Stimulated activated CD8-positive, alpha-beta memory T cell treated with anti-CD3 and anti-CD28 coated beads, Interleukin-7, amount 100 ng/mL, for 4 hours (primary cell): Measurements from ENCODE around the gene CILP.
"Not testable (repeated sequence)": the region's sequence is repeated elsewhere in the genome, so short reads cannot be mapped to it uniquely, and the experiment has no call there.

Experiments
- DNase-seq, 2 donors: peaks; one replicate each; pipeline ENCODE4 v3.0.0-alpha.2; 2020; ENCODE audit warnings: low read depth in 2 of 2

Gene CILP

GRCh38 chr15:65194826-65195547, 16.3 kb downstream of the CILP start:
- DNase-seq = no peak

DNA sequence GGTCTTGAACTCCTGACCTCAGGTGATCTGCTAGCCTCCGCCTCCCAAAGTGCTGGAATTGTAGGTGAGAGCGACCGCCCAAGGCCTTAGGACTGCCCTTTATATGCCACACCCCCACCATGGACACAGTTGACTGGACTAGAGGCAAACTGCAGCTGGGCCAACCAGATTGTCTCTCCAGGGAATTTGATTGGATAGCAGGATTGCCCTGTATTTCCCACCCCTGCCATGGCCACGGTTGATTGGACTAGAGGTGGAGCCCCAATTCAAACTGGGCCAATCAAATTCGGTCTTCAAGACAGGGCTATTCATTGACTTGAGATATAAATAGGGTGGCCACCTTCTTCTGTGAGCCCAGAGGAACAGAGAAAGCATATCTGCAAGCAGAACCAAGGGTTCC, 19.3 kb downstream of the CILP start:
- no peak for DNase-seq

- no peak for DNase-seq
These were observed 22.1 kb downstream of the CILP start for GRCh38 chr15:65189102-65189740.

GRCh38 chr15:65188472-65188871, 22.8 kb downstream of the CILP start:
- DNase-seq = not testable (repeated sequence)

GRCh38 chr15:65184868-65185717, 26.2 kb downstream of the CILP start, which contains the start of gene CLPX:
Gene CLPX, minus strand, starts transcription at chr15:65185342. Its CDS starts 189 bp downstream, at chr15:65185153.
- peak; percentile 84 to 91 for DNase-seq

DNA sequence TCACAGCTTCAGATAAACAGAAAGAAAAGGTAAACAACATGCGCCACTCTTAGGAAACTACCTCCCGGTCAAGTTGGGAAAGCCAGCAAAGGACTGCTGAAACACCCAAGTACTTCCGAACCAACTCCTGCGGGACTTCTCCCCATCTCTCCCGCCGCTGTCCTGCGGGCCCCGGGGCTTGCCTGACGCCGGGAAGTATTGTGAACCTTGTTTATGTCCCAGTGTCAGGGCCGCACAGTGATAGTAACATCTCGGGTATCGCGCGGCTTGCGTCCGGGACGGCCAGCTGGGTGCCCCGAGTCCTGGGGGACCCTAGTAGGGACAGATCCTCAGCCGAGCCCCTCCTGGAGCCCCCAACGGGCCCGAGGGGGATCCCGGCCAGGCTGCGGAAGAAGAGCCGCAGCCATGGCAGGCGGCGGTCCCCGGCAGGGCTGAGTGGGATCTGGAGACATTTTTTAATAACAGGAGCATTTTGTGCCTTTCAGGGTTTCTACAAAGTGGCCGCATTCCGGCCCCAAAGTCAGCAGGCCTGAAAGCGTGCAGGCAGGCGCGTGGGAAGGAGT, 26.9 kb downstream of the CILP start:
- peak; percentile 12 for DNase-seq

DNA sequence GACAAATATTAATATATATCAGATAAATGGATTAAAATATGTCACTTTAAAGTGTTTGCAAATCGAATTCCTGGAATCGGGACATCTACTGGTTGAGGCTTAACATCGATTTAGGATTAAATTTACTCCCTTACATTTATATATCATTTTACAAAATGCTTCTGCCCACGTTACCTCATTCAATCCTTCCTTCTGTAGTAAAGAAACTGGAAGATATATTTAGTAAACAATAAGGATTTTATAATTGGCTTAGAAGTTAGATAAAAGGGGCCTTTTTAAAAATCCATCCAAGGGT, 27.5 kb downstream of the CILP start:
- no peak for DNase-seq

- DNase-seq = no peak
These were observed 28.7 kb downstream of the CILP start for GRCh38 chr15:65182538-65182937.

GRCh38 chr15:65181582-65182353, 29.5 kb downstream of the CILP start:
- not testable (repeated sequence) for DNase-seq

- DNase-seq = no peak
These were observed 31.1 kb downstream of the CILP start for GRCh38 chr15:65180167-65180566.

- DNase-seq = no peak
These were observed 33.4 kb downstream of the CILP start for GRCh38 chr15:65177901-65178300.

- DNase-seq = no peak
These were observed 35.2 kb downstream of the CILP start for GRCh38 chr15:65176056-65176455.

DNA sequence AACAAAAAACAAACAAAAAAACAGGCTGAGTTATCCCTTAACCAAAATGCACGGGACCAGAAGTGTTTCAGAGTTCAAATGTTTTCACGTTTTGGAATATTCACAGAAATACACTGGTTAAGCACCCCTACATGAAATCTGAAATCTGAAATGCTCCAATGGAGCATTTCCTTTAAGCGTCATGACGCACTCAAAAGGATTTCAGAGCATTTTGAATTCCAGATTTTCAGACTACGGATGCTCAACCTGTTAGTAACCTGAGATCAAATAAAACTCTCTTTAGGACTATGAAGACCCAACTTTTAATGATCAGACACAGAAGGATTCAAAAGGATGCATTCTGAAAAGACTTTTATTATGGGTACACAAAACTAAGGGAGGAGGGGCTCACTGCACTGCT, 35.8 kb downstream of the CILP start:
- no peak for DNase-seq

DNA sequence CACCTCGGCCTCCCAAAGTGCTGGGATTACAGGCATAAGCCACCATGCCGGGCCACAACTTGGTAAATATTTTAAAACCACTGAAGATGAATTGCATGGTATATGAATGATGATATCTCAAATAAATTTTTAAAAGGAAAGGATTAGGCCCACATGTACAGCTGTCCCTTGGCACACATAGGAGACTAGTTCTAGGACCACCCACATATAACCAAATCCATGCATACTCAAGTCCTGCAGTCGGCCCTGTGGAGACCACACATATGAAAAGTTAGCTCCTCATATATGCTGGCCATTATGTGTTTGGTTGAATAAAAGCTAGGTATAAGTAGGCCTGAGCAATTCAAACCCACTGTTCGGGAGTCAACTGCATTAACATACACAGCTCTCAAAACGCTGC, 36.8 kb downstream of the CILP start:
- DNase-seq = no peak

- DNase-seq = no peak
These were observed 38.7 kb downstream of the CILP start for GRCh38 chr15:65172531-65172930.

GRCh38 chr15:65171428-65171827, 39.8 kb downstream of the CILP start:
- DNase-seq = no peak

DNA sequence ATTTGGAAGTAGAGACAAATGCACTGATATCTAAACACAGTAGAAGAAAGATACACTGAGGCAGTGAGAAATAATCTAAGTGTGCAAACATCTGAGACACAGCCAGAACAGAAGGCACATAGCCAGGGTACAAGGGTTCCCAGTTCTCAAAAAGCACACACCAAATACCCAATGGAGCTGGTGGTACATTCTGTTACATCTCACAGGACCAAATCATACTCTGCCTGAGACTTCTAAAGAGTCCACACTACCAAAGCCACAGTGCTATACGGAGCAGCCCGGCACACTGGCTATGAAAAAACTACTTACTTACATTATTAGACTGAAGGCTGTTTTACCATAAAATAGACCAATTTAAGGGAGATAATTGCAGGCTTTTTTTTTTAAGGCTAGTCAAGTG, 45.4 kb downstream of the CILP start:
- no peak for DNase-seq

- DNase-seq = no peak
These were observed 47.1 kb downstream of the CILP start for GRCh38 chr15:65164139-65164538.

- DNase-seq = no peak
These were observed 48.2 kb downstream of the CILP start for GRCh38 chr15:65163041-65163440.

GRCh38 chr15:65156692-65157091, 54.6 kb downstream of the CILP start:
- DNase-seq = no peak

- no peak for DNase-seq
These were observed 56.6 kb downstream of the CILP start for GRCh38 chr15:65154720-65155119.

- DNase-seq = no peak
These were observed 63.4 kb downstream of the CILP start for GRCh38 chr15:65147902-65148301.
